OCI-M2 (cell line): ENCODE results near the gene GPLD1.
A peak's percentile ranks its signal among the peaks of the same experiment; 100 is the strongest.
"Not testable (repeated sequence)": the region's sequence is repeated elsewhere in the genome, so short reads cannot be mapped to it uniquely, and the experiment has no call there.

Experiments used
- DNase-seq: peaks from one replicate; lab custom pipeline; 2025; ENCODE audit not compliant: unreplicated experiment; lab: John Stamatoyannopoulos, UW

Gene GPLD1, protein sequence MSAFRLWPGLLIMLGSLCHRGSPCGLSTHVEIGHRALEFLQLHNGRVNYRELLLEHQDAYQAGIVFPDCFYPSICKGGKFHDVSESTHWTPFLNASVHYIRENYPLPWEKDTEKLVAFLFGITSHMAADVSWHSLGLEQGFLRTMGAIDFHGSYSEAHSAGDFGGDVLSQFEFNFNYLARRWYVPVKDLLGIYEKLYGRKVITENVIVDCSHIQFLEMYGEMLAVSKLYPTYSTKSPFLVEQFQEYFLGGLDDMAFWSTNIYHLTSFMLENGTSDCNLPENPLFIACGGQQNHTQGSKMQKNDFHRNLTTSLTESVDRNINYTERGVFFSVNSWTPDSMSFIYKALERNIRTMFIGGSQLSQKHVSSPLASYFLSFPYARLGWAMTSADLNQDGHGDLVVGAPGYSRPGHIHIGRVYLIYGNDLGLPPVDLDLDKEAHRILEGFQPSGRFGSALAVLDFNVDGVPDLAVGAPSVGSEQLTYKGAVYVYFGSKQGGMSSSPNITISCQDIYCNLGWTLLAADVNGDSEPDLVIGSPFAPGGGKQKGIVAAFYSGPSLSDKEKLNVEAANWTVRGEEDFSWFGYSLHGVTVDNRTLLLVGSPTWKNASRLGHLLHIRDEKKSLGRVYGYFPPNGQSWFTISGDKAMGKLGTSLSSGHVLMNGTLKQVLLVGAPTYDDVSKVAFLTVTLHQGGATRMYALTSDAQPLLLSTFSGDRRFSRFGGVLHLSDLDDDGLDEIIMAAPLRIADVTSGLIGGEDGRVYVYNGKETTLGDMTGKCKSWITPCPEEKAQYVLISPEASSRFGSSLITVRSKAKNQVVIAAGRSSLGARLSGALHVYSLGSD

DNA sequence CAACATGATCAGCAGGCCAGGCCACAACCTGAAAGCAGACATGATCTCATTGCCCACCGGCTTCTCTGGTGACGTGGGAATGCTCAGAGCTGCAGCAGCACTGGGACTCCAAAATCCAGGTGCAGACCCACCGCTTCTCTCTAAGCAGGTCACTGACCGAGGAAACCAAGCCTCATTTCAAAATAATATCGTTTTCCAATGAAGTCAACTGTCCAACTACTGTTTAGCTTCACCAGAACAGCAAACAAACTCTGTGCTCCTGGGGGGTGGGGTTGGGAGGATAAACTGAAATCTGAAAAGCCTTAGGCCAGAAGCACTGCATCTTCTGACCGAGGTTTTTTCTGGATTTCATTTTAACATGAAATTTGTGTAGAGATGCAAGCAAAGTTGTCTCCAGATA, at the start of gene GPLD1:
Gene GPLD1 (minus strand): TSS at position 109 of the 400 bp plus-strand sequence. CDS start 67 bp downstream, at position 42.
- DNase-seq, result no peak

DNA sequence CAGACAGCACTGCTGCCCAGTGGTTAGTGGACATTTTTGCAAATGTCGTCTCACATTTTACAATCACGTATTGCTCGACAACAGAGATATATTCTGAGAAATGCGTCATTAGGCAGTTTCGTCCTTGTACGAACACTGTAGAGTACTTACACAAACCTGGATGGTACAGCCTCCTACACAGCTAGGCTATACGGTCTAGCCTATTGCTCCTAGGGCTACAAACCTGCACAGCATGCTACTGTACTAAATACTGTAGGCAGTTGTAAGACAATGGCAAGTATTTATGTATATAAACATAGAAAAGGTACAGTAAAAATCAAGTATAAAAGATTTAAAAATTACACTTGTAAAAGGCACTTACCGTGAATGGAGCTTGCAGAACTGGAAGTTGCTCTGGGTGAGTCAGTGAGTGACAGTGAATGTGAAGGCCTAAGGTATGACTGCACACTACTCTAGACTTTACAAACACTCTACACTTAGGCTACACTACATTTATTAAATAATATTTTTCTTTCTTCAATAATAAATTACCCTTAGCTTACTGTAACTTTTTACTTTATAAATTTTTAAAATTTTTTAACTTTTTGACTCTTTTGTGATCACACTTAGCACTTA, 48.5 kb upstream of the GPLD1 start:
- no peak for DNase-seq

DNA sequence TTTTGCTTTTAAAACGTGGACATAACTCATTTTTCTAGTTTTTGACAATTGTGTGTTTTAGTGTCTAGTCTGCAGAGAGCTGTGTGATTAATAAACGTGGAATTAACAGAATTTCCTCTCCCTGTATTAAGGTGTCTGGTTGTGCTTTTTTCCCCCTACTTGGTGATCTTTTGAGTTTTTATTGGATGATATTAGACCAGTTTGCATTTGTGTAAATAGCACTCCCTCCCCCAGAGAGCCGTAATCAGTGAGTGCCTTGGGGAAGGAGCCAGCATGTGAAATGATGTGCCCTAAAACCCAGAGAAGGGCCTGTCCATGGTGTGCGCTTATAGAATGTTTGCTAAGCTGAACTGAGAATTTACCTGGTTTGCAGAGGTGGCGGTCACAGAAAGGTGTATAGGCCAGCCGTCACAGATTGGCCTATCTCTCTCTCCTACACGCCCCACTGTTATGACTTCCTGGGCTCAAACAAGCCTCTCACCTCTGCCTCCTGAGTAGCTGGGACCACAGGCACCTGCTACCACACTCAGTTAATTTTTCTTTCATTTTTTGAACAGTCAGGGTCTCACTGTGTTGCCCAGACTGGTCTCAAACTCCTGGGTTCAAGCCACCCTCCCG, 47.8 kb upstream of the GPLD1 start:
- no peak for DNase-seq

DNA sequence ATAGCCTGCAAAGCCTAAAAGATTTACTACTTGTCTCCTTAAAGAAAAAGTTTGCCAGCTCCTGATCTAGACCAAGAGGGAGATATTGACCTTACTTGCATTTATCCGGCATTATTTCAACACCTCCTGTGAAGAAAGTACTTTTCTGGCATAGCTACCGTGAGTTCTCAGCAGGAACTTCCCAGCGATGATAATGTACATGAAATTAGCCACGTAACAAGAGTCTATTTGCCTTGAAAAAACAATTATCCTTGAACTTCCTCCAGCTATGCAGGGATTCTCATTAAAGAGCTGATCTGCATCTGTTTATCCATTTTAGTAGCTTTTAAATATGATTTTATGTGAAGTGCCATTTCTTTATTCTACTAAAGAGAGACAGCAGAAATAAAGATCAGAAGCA, 47.1 kb upstream of the GPLD1 start:
- DNase-seq, result no peak

DNA sequence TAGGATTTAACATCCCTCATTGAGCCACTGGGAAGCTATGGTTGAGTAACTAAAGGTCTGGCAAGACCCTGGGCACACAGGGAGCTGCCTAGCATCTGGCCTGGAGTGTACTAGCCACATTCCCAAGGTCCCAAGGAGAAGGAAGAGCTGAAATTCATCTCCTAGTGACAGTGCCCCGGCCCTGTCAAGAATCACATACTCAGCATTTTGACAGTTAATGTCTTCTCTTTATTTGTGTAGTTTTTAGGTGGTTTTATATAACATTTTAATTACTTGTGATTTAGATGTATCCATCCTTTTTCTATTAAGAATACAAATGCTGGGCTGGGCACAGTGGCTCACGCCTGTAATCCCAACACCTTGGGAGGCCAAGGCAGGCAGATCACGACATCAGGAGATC, 45.8 kb upstream of the GPLD1 start:
- no peak for DNase-seq

DNA sequence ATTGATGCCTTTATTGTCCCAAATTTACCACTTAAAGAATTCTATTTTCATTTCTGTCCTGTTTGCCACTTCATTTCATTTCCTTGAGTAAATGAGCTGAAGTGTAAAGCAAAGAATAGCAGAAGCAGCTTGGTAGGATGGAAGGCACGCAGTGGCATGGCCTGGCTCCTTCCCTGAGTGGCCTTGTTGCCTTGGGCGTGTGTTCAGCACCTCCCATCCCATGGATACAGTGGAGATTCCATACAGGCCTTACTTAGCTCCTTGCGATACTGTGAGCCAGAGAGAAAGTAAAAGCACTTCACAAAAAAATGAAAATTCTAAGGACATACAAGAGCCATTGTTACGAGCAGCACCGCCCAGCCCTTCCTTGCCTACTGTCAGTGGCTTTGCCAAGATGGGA, 45.0 kb upstream of the GPLD1 start:
- no peak for DNase-seq

DNA sequence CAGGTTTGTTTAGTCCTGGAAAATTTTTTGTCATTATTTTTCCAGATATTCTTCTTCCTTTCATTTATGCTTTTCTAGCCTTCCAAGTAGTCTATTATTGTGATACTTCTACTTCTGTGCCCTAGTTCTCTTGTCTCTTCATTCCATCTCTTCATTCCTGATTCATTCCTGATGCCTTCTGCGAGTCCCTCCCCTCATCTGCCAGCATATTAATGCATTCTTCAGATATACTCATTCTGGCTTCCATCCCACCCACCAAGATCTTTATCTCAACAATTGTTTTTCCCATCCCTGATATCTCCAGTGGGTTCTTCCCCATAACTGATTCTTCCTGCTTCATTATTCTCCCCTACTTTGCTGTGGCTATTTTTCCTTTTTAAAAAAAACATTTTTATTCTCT, 40.6 kb upstream of the GPLD1 start:
- no peak for DNase-seq

DNA sequence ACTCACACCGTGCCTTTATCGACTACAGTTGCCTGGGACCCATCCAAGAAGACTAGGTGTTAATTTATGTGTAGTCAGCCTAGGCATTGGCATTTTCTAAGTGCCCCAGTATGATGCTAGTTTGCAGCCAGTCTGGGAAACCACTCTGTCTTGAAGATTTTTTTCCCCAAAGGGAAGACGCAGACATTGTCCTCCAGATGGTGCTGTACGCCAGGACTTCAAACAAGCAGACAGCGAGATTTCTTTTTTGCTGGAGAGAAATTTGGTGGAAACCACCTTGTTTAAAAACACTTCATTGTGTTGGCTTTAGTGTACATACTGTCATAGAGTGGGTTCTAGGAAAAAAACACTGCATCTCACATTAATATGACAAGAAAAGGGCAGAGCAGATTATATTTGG, 35.4 kb upstream of the GPLD1 start:
- no peak for DNase-seq

DNA sequence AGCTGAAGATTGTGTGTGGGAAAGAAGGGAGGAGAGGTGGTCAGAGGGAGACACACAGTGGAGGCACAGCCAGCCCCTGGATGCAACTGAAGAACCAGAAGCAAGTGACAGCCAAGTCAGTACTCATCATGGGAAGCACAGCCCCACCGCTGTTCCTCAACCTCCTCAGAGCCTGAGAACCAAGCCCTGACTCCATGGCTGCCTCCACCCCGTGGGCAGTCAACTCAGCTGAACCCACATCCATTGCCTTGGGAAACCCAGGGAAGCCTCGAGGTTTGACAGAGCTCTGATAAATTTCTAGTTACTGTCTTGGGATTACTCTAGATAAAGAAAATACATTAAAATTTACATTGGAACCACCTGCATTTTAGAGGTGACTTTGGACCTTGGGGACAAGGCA, 35.0 kb upstream of the GPLD1 start:
- DNase-seq, result no peak

DNA sequence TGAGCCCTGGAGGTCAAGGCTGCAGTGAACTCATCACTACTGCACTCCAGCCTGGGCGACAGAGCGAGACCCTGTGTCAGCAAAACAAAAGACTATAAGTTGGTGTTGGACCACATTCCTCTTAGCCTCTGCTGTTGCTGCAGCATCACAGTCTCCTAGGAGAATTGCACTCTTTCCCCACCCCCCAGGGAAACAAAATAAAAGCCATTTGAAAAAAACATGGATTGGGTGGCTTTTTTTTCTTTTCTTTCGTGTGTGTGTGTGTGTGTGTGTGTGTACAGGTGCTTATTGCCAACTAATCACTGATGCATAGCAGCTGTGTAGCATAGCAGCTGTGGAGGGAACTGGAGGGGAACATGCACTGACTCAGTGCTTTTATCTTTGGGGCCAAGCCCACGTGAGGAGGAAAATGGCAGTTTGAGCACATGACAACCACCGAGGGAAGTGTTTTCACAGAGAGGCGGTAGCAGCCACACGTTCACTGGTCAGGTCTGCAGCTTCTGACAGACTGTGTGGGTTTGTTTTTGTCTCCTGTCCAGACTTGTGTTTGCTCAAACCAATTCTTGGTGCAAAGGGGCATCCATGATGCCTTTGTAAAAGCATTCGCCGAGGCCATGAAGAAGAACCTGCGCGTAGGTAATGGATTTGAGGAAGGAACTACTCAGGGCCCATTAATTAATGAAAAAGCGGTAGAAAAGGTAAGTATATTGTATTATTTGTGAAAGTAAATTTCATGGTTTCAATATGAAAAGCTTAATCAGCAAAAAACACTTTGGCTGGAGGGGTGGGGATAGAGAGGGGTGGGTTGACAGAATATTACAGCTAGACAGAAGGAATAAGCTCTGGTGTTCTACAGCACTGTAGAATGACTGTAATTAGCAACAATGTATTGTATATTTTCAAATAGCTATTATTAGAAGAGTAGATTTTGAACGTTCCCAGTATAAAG, 33.1 kb upstream of the GPLD1 start:
- no peak for DNase-seq

DNA sequence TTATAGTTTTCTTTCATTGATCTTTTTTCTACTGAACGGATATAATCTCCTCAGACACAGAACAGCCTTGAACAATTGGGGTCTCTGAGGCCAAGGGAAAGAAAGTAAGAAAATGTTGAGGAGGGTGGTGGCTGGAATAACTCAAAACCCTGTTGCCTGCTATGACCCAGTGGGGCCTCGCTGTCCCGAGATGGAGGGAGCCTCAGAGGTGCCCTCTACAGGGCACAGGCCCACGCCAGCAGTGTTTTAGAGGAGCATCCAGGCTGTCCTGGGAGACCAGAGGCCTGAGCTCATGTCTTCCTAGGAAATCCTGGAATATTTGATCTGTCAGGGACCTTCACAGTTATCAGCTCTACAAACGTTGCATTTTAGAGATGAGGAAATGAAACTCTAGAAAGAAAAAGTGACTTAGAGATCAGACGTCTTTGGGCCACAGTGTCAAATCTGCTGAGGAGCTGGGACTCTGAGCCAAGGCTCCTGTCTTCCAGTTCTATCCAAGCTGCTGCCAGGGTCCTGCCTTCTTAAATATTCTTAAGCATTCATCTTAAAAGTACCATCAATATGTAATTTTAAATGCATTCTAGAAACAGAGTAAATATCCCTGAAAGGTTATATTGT, 31.7 kb upstream of the GPLD1 start:
- DNase-seq, result peak; percentile 18

DNA sequence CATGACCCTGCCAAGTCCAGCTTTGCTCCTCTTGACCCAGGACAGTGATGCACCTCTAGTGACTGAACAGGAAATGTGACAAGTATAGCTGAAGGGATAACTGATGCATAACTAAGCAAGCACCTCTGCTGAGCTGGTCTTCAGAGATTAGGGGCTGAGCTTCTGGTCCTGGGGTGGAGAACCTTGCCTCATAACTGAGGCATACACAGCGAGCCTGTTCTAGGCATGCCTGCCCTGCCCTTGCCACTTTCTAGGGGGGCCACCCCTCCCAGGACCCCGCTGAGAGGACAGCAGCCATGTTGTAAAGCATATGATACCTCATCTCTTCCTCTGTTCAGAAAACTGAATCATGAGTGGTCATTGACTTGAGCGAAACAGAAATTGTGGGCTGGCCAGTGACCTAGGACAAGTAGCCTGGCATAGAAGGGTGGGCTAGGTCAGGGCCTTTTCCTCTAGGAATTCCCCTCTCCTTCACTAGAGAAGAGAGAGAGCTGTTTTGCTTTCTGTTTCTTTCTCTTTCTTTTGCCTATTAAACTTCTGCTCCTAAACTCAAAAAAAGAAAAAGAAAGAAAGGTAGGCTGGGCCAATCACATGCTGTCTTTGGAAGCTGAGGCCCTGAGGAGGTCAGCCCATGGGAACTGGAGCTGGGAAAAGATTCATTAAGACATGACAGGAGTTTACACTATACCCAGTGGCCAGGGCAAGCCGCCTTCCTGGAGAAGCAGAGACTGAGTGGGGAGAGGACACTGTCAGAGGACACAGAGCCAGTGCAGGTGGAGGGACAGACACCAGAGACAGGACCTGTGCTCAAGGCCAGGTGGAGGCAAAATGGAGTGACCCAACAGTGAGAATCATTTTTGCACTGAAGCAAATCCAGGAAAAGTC, 28.5 kb upstream of the GPLD1 start:
- DNase-seq, result no peak

DNA sequence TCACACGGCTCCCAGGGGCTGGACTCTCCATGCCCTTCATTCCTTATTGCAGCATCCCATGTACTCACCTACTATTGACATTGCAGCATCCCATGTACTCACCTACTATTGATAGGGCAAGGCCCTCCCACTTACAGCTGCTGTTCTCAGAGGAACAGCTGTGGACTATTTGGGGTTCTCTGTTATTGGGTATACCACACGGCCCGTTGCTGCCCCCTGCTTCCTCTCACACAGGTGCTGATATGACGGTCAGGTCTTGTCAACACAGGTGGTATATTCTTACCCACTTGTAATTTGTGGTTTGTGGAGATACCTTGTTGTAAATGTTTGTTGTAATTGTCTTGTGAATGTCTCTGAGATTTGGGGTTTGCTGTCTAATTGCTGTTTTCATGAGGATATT, 24.2 kb upstream of the GPLD1 start:
- no peak for DNase-seq

DNA sequence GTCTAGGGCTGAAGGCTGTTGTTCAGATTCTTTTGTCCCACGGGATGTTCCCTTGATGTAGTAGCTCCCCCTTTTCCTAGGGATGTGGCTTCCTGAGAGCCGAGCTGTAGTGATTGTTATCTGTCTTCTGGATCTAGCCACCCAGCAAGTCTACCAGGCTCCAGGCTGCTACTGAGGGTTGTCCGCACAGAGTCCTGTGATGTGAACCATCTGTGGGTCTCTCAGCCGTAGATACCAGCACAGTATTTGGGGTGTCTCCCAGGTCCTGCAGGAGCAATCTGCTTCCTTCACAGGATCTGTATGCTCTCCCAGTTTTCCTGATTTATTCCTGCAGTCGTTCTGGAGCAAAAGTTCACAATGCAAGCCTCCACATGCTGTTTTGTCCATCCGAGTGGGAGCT, 22.6 kb upstream of the GPLD1 start:
- not testable (repeated sequence) for DNase-seq

DNA sequence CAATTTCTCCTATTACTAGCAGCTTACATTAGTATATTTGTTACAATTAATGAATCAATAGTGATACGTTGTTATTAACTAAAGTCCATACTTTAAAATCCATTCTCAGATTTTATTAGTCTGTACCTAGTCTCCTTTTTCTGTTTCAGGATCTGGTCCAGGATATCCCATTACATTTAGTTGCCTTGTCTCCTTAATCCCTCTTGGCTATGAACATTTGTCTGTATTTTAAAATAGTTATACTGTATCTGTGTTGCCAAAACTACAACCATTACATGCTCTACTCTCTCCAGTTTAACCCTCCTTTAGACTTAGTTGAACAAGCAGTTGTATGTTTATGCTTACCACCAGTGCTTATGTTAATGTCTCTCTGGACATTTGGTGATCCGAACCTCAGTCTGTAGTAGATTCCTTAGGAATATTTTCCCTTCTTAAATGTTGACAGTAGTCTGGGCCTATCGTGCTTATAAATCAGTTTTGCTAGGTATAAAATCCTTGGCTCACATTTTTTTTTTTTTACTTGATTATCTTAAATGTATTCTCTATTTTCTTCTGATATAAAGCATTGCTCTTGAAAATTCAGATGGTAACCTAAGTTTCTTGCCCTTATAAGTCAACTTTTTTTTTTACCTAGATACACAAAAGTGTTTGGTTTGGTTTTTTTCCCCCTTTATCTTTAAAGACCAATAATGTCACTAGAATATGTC, 17.6 kb upstream of the GPLD1 start:
- DNase-seq, result no peak

DNA sequence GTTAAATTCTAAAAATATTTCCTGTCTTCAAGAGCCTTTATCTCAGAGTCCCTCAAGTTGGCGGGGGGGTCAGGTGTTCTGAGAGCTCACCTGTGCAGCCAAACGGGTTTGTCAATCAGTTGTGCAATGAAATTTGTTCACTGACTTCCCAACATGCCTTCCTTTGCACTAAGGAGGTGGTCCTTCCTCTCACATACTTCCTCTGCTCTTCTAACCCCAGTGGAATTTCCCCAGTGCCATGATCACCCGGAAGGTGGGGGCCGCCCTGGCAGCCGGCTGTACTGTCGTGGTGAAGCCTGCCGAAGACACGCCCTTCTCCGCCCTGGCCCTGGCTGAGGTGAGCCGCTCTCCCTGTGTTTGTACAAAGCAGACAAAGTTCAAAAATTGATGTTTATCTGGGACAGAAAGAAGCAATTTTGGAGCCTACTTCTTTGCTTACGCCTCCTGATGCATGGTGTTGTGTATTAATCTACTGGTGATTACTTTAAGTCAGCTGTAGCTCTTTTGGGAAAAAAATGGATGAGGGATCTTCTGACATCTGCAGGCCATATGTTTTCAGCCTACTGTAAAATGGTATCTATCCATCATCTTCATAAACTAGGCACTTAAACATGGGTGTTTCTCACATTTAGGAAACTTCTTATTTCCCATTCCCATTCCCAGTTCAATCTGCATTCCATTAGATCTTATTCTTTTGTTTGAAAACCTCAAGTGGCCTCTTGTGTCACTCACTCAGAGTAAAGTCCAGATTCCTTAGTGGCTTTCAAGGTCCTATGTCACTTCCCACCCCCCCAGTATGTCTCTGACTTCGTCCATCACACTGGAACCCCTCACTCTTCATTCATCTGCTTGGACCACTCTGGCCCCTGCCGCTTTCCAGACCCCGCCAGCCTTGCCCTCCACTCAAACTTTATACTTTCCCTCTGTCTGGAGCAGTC, 15.5 kb upstream of the GPLD1 start:
- DNase-seq, result no peak

DNA sequence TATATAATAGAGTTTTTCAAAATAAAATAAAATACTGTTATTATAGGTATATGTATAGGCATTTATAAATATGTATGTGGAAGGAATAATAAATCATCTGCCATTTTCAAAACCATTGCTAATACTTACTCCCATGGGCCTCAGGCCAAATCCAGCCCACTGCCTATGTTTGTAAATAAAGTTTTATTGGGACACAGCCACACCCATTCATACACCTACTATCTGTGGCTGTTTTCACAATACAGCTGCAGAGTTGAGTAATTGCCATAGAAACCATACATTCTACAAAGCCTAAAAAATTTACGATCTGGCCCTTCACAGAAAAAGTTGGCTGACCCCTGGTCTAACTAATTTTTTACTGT, 14.9 kb upstream of the GPLD1 start:
- no peak for DNase-seq
